Trophoblast cell (in vitro differentiated cells and primary cell): ENCODE data around the gene CST8.
A peak's percentile ranks its signal among the peaks of the same experiment; 100 is the strongest.

ENCODE experiments used
- DNase-seq, 2 donors: peaks; one replicate each; pipeline ENCODE4 v3.0.0-alpha.2; 2016
- H2AFZ ChIP-seq: 2 replicates; pipeline ENCODE4 v1.6.1; 2013; ENCODE audit warnings: low read length, moderate library complexity, mild to moderate bottlenecking; ENCODE audit not compliant: insufficient read depth, poor library complexity
- H2AK5ac ChIP-seq: 2 replicates; pipeline ENCODE4 v1.6.1; 2013; ENCODE audit warnings: mild to moderate bottlenecking, low read length
- H2BK120ac ChIP-seq: 2 replicates; pipeline ENCODE4 v1.6.1; 2013; ENCODE audit warnings: low read length, mild to moderate bottlenecking, moderate library complexity; ENCODE audit not compliant: insufficient read depth, poor library complexity
- H2BK12ac ChIP-seq: 2 replicates; pipeline ENCODE4 v1.6.1; 2013; ENCODE audit warnings: mild to moderate bottlenecking, low read length, moderate library complexity
- H2BK5ac ChIP-seq: 2 replicates; pipeline ENCODE4 v1.6.1; 2013; ENCODE audit warnings: low read length, low read depth, moderate library complexity, mild to moderate bottlenecking; ENCODE audit not compliant: poor library complexity
- H3K14ac ChIP-seq: 2 replicates; pipeline ENCODE4 v1.6.1; 2013; ENCODE audit warnings: mild to moderate bottlenecking, low read length
- H3K18ac ChIP-seq: 2 replicates; pipeline ENCODE4 v1.6.1; 2013; ENCODE audit warnings: mild to moderate bottlenecking, low read length
- H3K23ac ChIP-seq: 2 replicates; pipeline ENCODE4 v1.6.1; 2013; ENCODE audit warnings: low read length
- H3K27ac ChIP-seq: 2 replicates; pipeline ENCODE4 v1.5.1; 2013; ENCODE audit warnings: low read depth, mild to moderate bottlenecking, inconsistent platforms, low read length, moderate library complexity
- H3K27me3 ChIP-seq: 2 replicates; pipeline ENCODE4 v1.6.1; 2013; ENCODE audit warnings: inconsistent platforms, mild to moderate bottlenecking, low read length, moderate library complexity; ENCODE audit not compliant: insufficient read depth
- H3K36me3 ChIP-seq, 2 experiments: 1 replicate in 1 of 2; 2 replicates in 1 of 2; pipeline ENCODE4 v1.6.1; 2013; ENCODE audit warnings: low read length in 2 of 2, mild to moderate bottlenecking in 2 of 2, moderate library complexity in 1 of 2; ENCODE audit not compliant: insufficient read depth in 2 of 2, control insufficient read depth in 1 of 2
- H3K4ac ChIP-seq: 2 replicates; pipeline ENCODE4 v1.6.1; 2013; ENCODE audit warnings: low read depth, mild to moderate bottlenecking, low read length, moderate library complexity
- H3K4me1 ChIP-seq, 2 experiments: 1 replicate in 1 of 2; 2 replicates in 1 of 2; pipeline ENCODE4 v1.6.1; 2013; ENCODE audit warnings: low read length in 2 of 2, mild to moderate bottlenecking in 2 of 2, moderate library complexity in 1 of 2; ENCODE audit not compliant: insufficient read depth in 2 of 2, control insufficient read depth in 1 of 2
- H3K4me2 ChIP-seq: 2 replicates; pipeline ENCODE4 v1.6.1; 2013; ENCODE audit warnings: inconsistent platforms, mild to moderate bottlenecking, low read length, moderate library complexity
- H3K4me3 ChIP-seq: 2 replicates; pipeline ENCODE4 v1.5.1; 2013; ENCODE audit warnings: mild to moderate bottlenecking, low read depth, low read length, inconsistent platforms
- H3K79me1 ChIP-seq: one replicate; pipeline ENCODE4 v1.6.1; 2013; ENCODE audit warnings: low read length
- H3K79me2 ChIP-seq: 2 replicates; pipeline ENCODE4 v1.6.1; 2013; ENCODE audit warnings: low read length, mild to moderate bottlenecking; ENCODE audit not compliant: control insufficient read depth, insufficient read depth, poor library complexity
- H3K9ac ChIP-seq: 2 replicates; pipeline ENCODE4 v1.6.1; 2013; ENCODE audit warnings: mild to moderate bottlenecking, low read length
- H3K9me3 ChIP-seq: 2 replicates; pipeline ENCODE4 v1.6.1; 2013; ENCODE audit warnings: low read depth, mild to moderate bottlenecking, control low read depth, inconsistent platforms, low read length; ENCODE audit not compliant: insufficient read depth
- H4K12ac ChIP-seq: 2 replicates; pipeline ENCODE4 v1.6.1; 2013; ENCODE audit warnings: low read depth, mild to moderate bottlenecking, low read length, moderate library complexity
- H4K8ac ChIP-seq: 2 replicates; pipeline ENCODE4 v1.6.1; 2013; ENCODE audit warnings: low read depth, mild to moderate bottlenecking, low read length, moderate library complexity
- H4K91ac ChIP-seq: one replicate; pipeline ENCODE4 v1.6.1; 2013; ENCODE audit warnings: low read depth, mild to moderate bottlenecking, low read length, moderate library complexity
- WGBS: extraction: QIAGEN DNeasy Blood & Tissue Kit; methylation state at CpG from one replicate; pipeline ENCODE4 v1.1.7; 2013; ENCODE audit warnings: missing lambda C conversion rate; ENCODE audit not compliant: insufficient read length, insufficient coverage; ENCODE audit errors: extremely low coverage; 5-methylcytosine and 5-hydroxymethylcytosine counted together

CST8 gene

GRCh38 chr20:23454816-23455215, 36.1 kb upstream of the CST8 start:
- Histone ChIP-seq H3K14ac (no peak overlapping the region), H3K36me3 (no peaks in the 10 kb centered on the region), H3K4me3 (no peak overlapping the region), H2BK120ac (no peak overlapping the region), H3K9me3 (peaks cover 5% of the 10 kb centered on the region), H3K4ac (no peak overlapping the region), H2AFZ (no peak overlapping the region), H3K9ac (no peak overlapping the region), H3K4me1 (no peaks in the 10 kb centered on the region), H3K79me2 (no peaks in the 10 kb centered on the region), H3K79me1 (no peaks in the 10 kb centered on the region), H4K12ac (no peak overlapping the region), H2AK5ac (no peak overlapping the region), H2BK12ac (no peak overlapping the region), H4K91ac (no peak overlapping the region), H4K8ac (no peak overlapping the region), H3K4me2 (no peak overlapping the region), H3K18ac (no peak overlapping the region), H3K23ac (no peak overlapping the region), H3K27ac (no peak overlapping the region), H3K27me3 (no peaks in the 10 kb centered on the region), H2BK5ac (no peak overlapping the region)
- DNase-seq, result peak; percentile 17 to 71
- no CpG with 5 or more reads among the region's 1 CpG for WGBS

- Histone ChIP-seq H3K9me3 (peaks cover 5% of the 10 kb centered on the region), H4K8ac (no peak overlapping the region), H4K12ac (no peak overlapping the region), H4K91ac (no peak overlapping the region), H3K27me3 (no peaks in the 10 kb centered on the region), H3K23ac (no peak overlapping the region), H2AFZ (no peak overlapping the region), H3K14ac (no peak overlapping the region), H3K4ac (no peak overlapping the region), H3K9ac (no peak overlapping the region), H2BK12ac (no peak overlapping the region), H3K79me1 (no peaks in the 10 kb centered on the region), H3K18ac (no peak overlapping the region), H2BK120ac (no peak overlapping the region), H2BK5ac (no peak overlapping the region), H3K36me3 (no peaks in the 10 kb centered on the region), H3K4me2 (no peak overlapping the region), H3K27ac (no peak overlapping the region), H3K4me3 (no peak overlapping the region), H2AK5ac (no peak overlapping the region), H3K79me2 (no peaks in the 10 kb centered on the region), H3K4me1 (no peaks in the 10 kb centered on the region)
- WGBS, result no CpG with 5 or more reads among the region's 7 CpGs
- no peak for DNase-seq
Measured at GRCh38 chr20:23455639-23456038, 35.3 kb upstream of the CST8 start.

GRCh38 chr20:23456409-23456808, 34.5 kb upstream of the CST8 start:
- no peak overlapping the region for H3K4me3 ChIP-seq
- no peak overlapping the region for H3K9ac ChIP-seq
- no peak overlapping the region for H2AK5ac ChIP-seq
- no peak overlapping the region for H3K27ac ChIP-seq
- H3K23ac ChIP-seq, result no peak overlapping the region
- H3K36me3 ChIP-seq, result no peaks in the 10 kb centered on the region
- DNase-seq, result no peak
- H3K79me2 ChIP-seq, result no peaks in the 10 kb centered on the region
- H3K4ac ChIP-seq, result no peak overlapping the region
- H3K27me3 ChIP-seq, result no peaks in the 10 kb centered on the region
- H3K18ac ChIP-seq, result no peak overlapping the region
- no peak overlapping the region for H3K4me2 ChIP-seq
- H2BK12ac ChIP-seq, result no peak overlapping the region
- H3K79me1 ChIP-seq, result no peaks in the 10 kb centered on the region
- no peak overlapping the region for H3K14ac ChIP-seq
- H4K91ac ChIP-seq, result no peak overlapping the region
- H2AFZ ChIP-seq, result no peak overlapping the region
- WGBS, result no CpG with 5 or more reads among the region's 3 CpGs
- no peak overlapping the region for H4K12ac ChIP-seq
- H2BK120ac ChIP-seq, result no peak overlapping the region
- no peak overlapping the region for H4K8ac ChIP-seq
- no peak overlapping the region for H2BK5ac ChIP-seq
- H3K4me1 ChIP-seq, result no peaks in the 10 kb centered on the region
- peaks cover 5% of the 10 kb centered on the region for H3K9me3 ChIP-seq

GRCh38 chr20:23456873-23457272, 34.0 kb upstream of the CST8 start:
- H3K4ac ChIP-seq, result no peak overlapping the region
- H3K4me3 ChIP-seq, result no peak overlapping the region
- H4K8ac ChIP-seq, result no peak overlapping the region
- H3K9ac ChIP-seq, result no peak overlapping the region
- H4K12ac ChIP-seq, result no peak overlapping the region
- H3K23ac ChIP-seq, result no peak overlapping the region
- DNase-seq, result no peak
- no peak overlapping the region for H3K18ac ChIP-seq
- H3K9me3 ChIP-seq, result peaks cover 5% of the 10 kb centered on the region
- H2BK12ac ChIP-seq, result no peak overlapping the region
- no peak overlapping the region for H2BK120ac ChIP-seq
- no peak overlapping the region for H3K14ac ChIP-seq
- no peaks in the 10 kb centered on the region for H3K79me2 ChIP-seq
- H2AK5ac ChIP-seq, result no peak overlapping the region
- no peak overlapping the region for H3K4me2 ChIP-seq
- H3K4me1 ChIP-seq, result no peaks in the 10 kb centered on the region
- no peaks in the 10 kb centered on the region for H3K27me3 ChIP-seq
- no peak overlapping the region for H4K91ac ChIP-seq
- no peak overlapping the region for H2BK5ac ChIP-seq
- no peak overlapping the region for H2AFZ ChIP-seq
- WGBS, result no CpG with 5 or more reads among the region's 7 CpGs
- H3K79me1 ChIP-seq, result no peaks in the 10 kb centered on the region
- no peaks in the 10 kb centered on the region for H3K36me3 ChIP-seq
- H3K27ac ChIP-seq, result no peak overlapping the region
